Tibial nerve (tissue), 4 donors: ENCODE results near the gene MBIP.

Experiments
- CTCF ChIP-seq, 5 experiments: fragments of 200-600 bp in 3 of 5; fragments of 450-650 bp in 2 of 5; sonication (generic) in 3 of 5; IDR thresholded peaks; one replicate each; pipeline ENCODE4 v1.5.1; 2016 to 2019; ENCODE audit warnings: antibody characterized with exemption in 5 of 5, mild to moderate bottlenecking in 3 of 5, moderate library complexity in 2 of 5
- EP300 ChIP-seq, 2 donors: sonication (generic); formaldehyde crosslinking; IDR thresholded peaks; one replicate each; pipeline ENCODE4 v1.6.1; 2017; ENCODE audit warnings: antibody characterized with exemption in 2 of 2, mild to moderate bottlenecking in 1 of 2
- POLR2A ChIP-seq, 2 donors: fragments of 450-650 bp; IDR thresholded peaks; one replicate each; pipeline ENCODE4 v1.6.1; 2017; ENCODE audit warnings: antibody characterized with exemption in 2 of 2, mild to moderate bottlenecking in 2 of 2, moderate library complexity in 2 of 2

- TF ChIP-seq EP300 (IDR thresholded peaks at IDR 0.05) (no peak), CTCF (IDR thresholded peaks at IDR 0.05) (no peak), POLR2A (IDR thresholded peaks at IDR 0.05) (no peak)
Measured at GRCh38 chr14:36306836-36307235, 13.6 kb downstream of the MBIP start.
